Measurements from ENCODE around the gene ZNF628.

Gene ZNF628

GRCh38 chr19:55468054-55468393 lies 8.4 kb upstream of the ZNF628 start:
- Histone ChIP-seq H3K79me2 (ENCODE audit: insufficient read depth, low read length) (no peaks in the 10 kb centered on the region), H3K4me1 (ENCODE audit: insufficient read depth, low read length, severe bottlenecking) (no peaks in the 10 kb centered on the region), H3K9me3 (ENCODE audit: low read length) (no peaks in the 10 kb centered on the region), H4K20me1 (ENCODE audit: insufficient read depth, low read length) (no peaks in the 10 kb centered on the region), H3K9ac (ENCODE audit: low read length) (no peak overlapping the region), H3F3A (ENCODE audit: insufficient read depth, low read length) (no peaks in the 10 kb centered on the region), H3K27me3 (ENCODE audit: insufficient read depth, low read length) (no peaks in the 10 kb centered on the region), H3K9me2 (ENCODE audit: low read depth, low read length) (no peaks in the 10 kb centered on the region), H3K27ac (ENCODE audit: low read depth, low read length, poor library complexity, severe bottlenecking) (no peak overlapping the region), H3K36me3 (ENCODE audit: insufficient read depth, low read length) (no peaks in the 10 kb centered on the region), H3K4me3 (ENCODE audit: low read depth, low read length, poor library complexity, severe bottlenecking) (no peak overlapping the region), H2AFZ (ENCODE audit: low read length) (no peak overlapping the region), H3K4me2 (ENCODE audit: low read length) (no peak overlapping the region)
- TF ChIP-seq EZH2 (IDR thresholded peaks at IDR 0.05; ENCODE audit: borderline replicate concordance, low read length): no peak
- peak; percentile 19; the same call in 1 of the 2 replicates for TF ChIP-seq CTCF (IDR thresholded peaks at IDR 0.05; ENCODE audit: low read length)

- Histone ChIP-seq H3K4me2 (ENCODE audit: low read length) (no peak overlapping the region), H2AFZ (ENCODE audit: low read length) (no peak overlapping the region), H3K4me3 (ENCODE audit: low read depth, low read length, poor library complexity, severe bottlenecking) (no peak overlapping the region), H3K27me3 (ENCODE audit: insufficient read depth, low read length) (no peaks in the 10 kb centered on the region), H3K9ac (ENCODE audit: low read length) (no peak overlapping the region), H3K79me2 (ENCODE audit: insufficient read depth, low read length) (no peaks in the 10 kb centered on the region), H3F3A (ENCODE audit: insufficient read depth, low read length) (no peaks in the 10 kb centered on the region), H4K20me1 (ENCODE audit: insufficient read depth, low read length) (no peaks in the 10 kb centered on the region), H3K9me2 (ENCODE audit: low read depth, low read length) (no peaks in the 10 kb centered on the region), H3K36me3 (ENCODE audit: insufficient read depth, low read length) (no peaks in the 10 kb centered on the region), H3K9me3 (ENCODE audit: low read length) (no peaks in the 10 kb centered on the region), H3K27ac (ENCODE audit: low read depth, low read length, poor library complexity, severe bottlenecking) (no peak overlapping the region), H3K4me1 (ENCODE audit: insufficient read depth, low read length, severe bottlenecking) (peaks cover 7% of the 10 kb centered on the region)
- TF ChIP-seq CTCF (IDR thresholded peaks at IDR 0.05; ENCODE audit: low read length): no peak
- no peak for TF ChIP-seq EZH2 (IDR thresholded peaks at IDR 0.05; ENCODE audit: borderline replicate concordance, low read length)
Observed at GRCh38 chr19:55471266-55471665, 5.2 kb upstream of the ZNF628 start.

GRCh38 chr19:55472463-55472862 lies 4.0 kb upstream of the ZNF628 start:
- Histone ChIP-seq H3K4me3 (ENCODE audit: low read depth, low read length, poor library complexity, severe bottlenecking) (no peak overlapping the region), H3K9me2 (ENCODE audit: low read depth, low read length) (no peaks in the 10 kb centered on the region), H3K4me2 (ENCODE audit: low read length) (no peak overlapping the region), H4K20me1 (ENCODE audit: insufficient read depth, low read length) (no peaks in the 10 kb centered on the region), H3F3A (ENCODE audit: insufficient read depth, low read length) (no peaks in the 10 kb centered on the region), H3K27me3 (ENCODE audit: insufficient read depth, low read length) (no peaks in the 10 kb centered on the region), H3K4me1 (ENCODE audit: insufficient read depth, low read length, severe bottlenecking) (peaks cover 9% of the 10 kb centered on the region), H2AFZ (ENCODE audit: low read length) (no peak overlapping the region), H3K27ac (ENCODE audit: low read depth, low read length, poor library complexity, severe bottlenecking) (no peak overlapping the region), H3K9ac (ENCODE audit: low read length) (no peak overlapping the region), H3K9me3 (ENCODE audit: low read length) (no peaks in the 10 kb centered on the region), H3K79me2 (ENCODE audit: insufficient read depth, low read length) (no peaks in the 10 kb centered on the region), H3K36me3 (ENCODE audit: insufficient read depth, low read length) (no peaks in the 10 kb centered on the region)
- TF ChIP-seq CTCF (IDR thresholded peaks at IDR 0.05; ENCODE audit: low read length) (no peak), EZH2 (IDR thresholded peaks at IDR 0.05; ENCODE audit: borderline replicate concordance, low read length) (no peak)
